Breast epithelium (tissue), 4 donors: ENCODE measurements around the gene TMEM204. TPM values are rescaled to one million over a fixed set of nuclear protein-coding genes. Genes with fewer than 3 reads are reported as not detected.
"Not testable (repeated sequence)": the region's sequence is repeated elsewhere in the genome, so short reads cannot be mapped to it uniquely, and the experiment has no call there.

Experiments used
- DNase-seq, 2 donors: peaks; one replicate each; pipeline ENCODE4 v3.0.0-alpha.2; 2019; ENCODE audit warnings: low spot score in 2 of 2
- H3K27ac ChIP-seq, 2 donors: fragments of 200-600 bp; sonication (generic) in 1 of 2; one replicate each; pipeline ENCODE4 v1.5.1; 2016 to 2019; ENCODE audit warnings: mild to moderate bottlenecking in 1 of 2
- H3K27me3 ChIP-seq, 2 donors: fragments of 200-600 bp; sonication (generic) in 1 of 2; one replicate each; pipeline versions ENCODE4 v1.5.1 to v1.6.0; 2017 to 2019; ENCODE audit warnings: control low read depth in 1 of 2, mild to moderate bottlenecking in 1 of 2
- H3K36me3 ChIP-seq: fragments of 200-600 bp; one replicate; pipeline ENCODE4 v1.5.1; 2019
- H3K4me1 ChIP-seq, 2 donors: fragments of 200-600 bp; sonication (generic); one replicate each; pipeline ENCODE4 v1.5.1; 2016 to 2019; ENCODE audit warnings: control low read depth in 1 of 2
- H3K4me3 ChIP-seq, 3 donors: fragments of 200-600 bp; sonication (generic); 1 replicate in 2 of 3; 2 replicates in 1 of 3; pipeline ENCODE4 v1.5.1; 2016 to 2019; ENCODE audit warnings: mild to moderate bottlenecking in 3 of 3, moderate library complexity in 2 of 3
- H3K9me3 ChIP-seq, 2 donors: fragments of 200-600 bp; sonication (generic) in 1 of 2; one replicate each; pipeline ENCODE4 v1.5.1; 2016 to 2019; ENCODE audit warnings: control low read depth in 1 of 2
- POLR2A ChIP-seq: fragments of 450-650 bp; IDR thresholded peaks from one replicate; pipeline ENCODE4 v1.6.1; 2016; ENCODE audit warnings: antibody characterized with exemption, mild to moderate bottlenecking, moderate library complexity
- POLR2AphosphoS5 ChIP-seq, 3 donors: sonication (generic); formaldehyde crosslinking; IDR thresholded peaks; one replicate each; pipeline ENCODE4 v1.6.1; 2017; ENCODE audit warnings: antibody characterized with exemption in 3 of 3
- intact Hi-C: fragments of 100-400 bp; cut with DNase I; formaldehyde crosslinking; loops from one replicate; pipeline ENCODE4 v1.15.1; 2023; ENCODE audit warnings: low total_unique reads
- total RNA-seq, 3 donors: library from RNA; depleted of rRNA; stranded (reverse); fragments of >200 nt; gene quantifications; one replicate each; pipeline ENCODE4 v1.1.0, GENCODE V29; 2016
- TF ChIP-seq, protein P1 (sequence below), 3 donors: fragments of 450-650 bp; IDR thresholded peaks; one replicate each; pipeline ENCODE4 v1.5.1; 2016 to 2017; ENCODE audit warnings: antibody characterized with exemption in 3 of 3, mild to moderate bottlenecking in 3 of 3, moderate library complexity in 3 of 3

The TMEM204 gene
- total RNA-seq, 3 donors from 2014 or later = 27.8 to 37.0 (median 34.1) TPM

DNA sequence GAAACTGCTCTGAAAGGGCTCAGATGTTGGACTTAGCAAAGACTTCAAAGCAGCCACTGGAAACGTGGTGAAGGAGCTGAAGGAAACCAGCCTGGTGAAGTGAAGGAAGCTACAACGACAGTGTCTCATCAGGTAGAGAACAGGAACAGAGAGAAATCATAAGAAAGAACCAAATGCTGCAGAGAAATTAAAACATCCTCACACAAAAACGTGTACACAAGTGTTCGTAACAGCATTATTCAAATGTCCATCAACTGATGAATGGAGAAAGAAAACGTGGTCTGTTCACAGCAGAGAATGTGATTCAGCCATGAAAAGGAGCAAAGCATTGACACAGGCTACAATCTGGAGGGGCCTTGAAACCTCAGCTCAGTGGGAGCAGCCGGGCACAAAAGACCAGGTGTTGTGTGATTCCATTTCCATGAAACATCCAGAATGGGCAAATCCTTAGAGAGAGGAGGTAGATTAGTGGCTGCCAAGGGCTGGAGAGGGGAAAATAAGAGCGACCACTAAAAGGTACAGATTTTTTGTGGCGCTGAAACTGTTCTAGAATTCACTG, 51.5 kb downstream of the TMEM204 start:
- Histone ChIP-seq H3K4me3 (no peak overlapping the region), H3K36me3 (no peaks in the 10 kb centered on the region), H3K27ac (no peak overlapping the region), H3K27me3 (no peaks in the 10 kb centered on the region), H3K4me1 (no peaks in the 10 kb centered on the region), H3K9me3 (no peaks in the 10 kb centered on the region)
- no peak for TF ChIP-seq POLR2A
- TF ChIP-seq, protein P1, sequence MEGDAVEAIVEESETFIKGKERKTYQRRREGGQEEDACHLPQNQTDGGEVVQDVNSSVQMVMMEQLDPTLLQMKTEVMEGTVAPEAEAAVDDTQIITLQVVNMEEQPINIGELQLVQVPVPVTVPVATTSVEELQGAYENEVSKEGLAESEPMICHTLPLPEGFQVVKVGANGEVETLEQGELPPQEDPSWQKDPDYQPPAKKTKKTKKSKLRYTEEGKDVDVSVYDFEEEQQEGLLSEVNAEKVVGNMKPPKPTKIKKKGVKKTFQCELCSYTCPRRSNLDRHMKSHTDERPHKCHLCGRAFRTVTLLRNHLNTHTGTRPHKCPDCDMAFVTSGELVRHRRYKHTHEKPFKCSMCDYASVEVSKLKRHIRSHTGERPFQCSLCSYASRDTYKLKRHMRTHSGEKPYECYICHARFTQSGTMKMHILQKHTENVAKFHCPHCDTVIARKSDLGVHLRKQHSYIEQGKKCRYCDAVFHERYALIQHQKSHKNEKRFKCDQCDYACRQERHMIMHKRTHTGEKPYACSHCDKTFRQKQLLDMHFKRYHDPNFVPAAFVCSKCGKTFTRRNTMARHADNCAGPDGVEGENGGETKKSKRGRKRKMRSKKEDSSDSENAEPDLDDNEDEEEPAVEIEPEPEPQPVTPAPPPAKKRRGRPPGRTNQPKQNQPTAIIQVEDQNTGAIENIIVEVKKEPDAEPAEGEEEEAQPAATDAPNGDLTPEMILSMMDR (IDR thresholded peaks at IDR 0.05) = no peak
- TF ChIP-seq POLR2AphosphoS5 (IDR thresholded peaks at IDR 0.05) = no peak
- intact Hi-C loops = no loop called here
- DNase-seq = no peak

GRCh38 chr16:1590366-1590765, 56.9 kb downstream of the TMEM204 start:
- TF ChIP-seq POLR2A (no peak), POLR2AphosphoS5 (IDR thresholded peaks at IDR 0.05) (no peak)
- TF ChIP-seq, protein P1 (IDR thresholded peaks at IDR 0.05) = no peak
- Histone ChIP-seq H3K4me1 (no peaks in the 10 kb centered on the region), H3K27me3 (no peaks in the 10 kb centered on the region), H3K27ac (no peak overlapping the region), H3K9me3 (no peaks in the 10 kb centered on the region), H3K36me3 (no peaks in the 10 kb centered on the region), H3K4me3 (no peak overlapping the region)
- intact Hi-C loops = no loop called here
- DNase-seq = no peak

- TF ChIP-seq POLR2A (no peak), POLR2AphosphoS5 (IDR thresholded peaks at IDR 0.05) (no peak)
- TF ChIP-seq, protein P1 (IDR thresholded peaks at IDR 0.05) = no peak
- Histone ChIP-seq H3K4me3 (no peak overlapping the region), H3K36me3 (no peaks in the 10 kb centered on the region), H3K27me3 (no peaks in the 10 kb centered on the region), H3K27ac (no peak overlapping the region), H3K9me3 (no peaks in the 10 kb centered on the region), H3K4me1 (no peaks in the 10 kb centered on the region)
- intact Hi-C loops = no loop called here
- DNase-seq = no peak
These were observed 57.7 kb downstream of the TMEM204 start for GRCh38 chr16:1590930-1591705.

GRCh38 chr16:1592446-1592845, 59.0 kb downstream of the TMEM204 start:
- Histone ChIP-seq H3K27me3 (no peaks in the 10 kb centered on the region), H3K4me1 (no peaks in the 10 kb centered on the region), H3K9me3 (no peaks in the 10 kb centered on the region), H3K4me3 (no peak overlapping the region), H3K36me3 (no peaks in the 10 kb centered on the region), H3K27ac (no peak overlapping the region)
- intact Hi-C loops = no loop called here
- no peak for DNase-seq
- TF ChIP-seq, protein P1 (IDR thresholded peaks at IDR 0.05) = no peak
- no peak for TF ChIP-seq POLR2A
- TF ChIP-seq POLR2AphosphoS5 (IDR thresholded peaks at IDR 0.05) = no peak

GRCh38 chr16:1595511-1595910, 62.0 kb downstream of the TMEM204 start:
- H3K27ac ChIP-seq, intact Hi-C loops, H3K36me3 ChIP-seq: not testable (repeated sequence)

More at GRCh38 chr16:1595511-1595910, 62.0 kb downstream of the TMEM204 start:
- H3K4me1 ChIP-seq, H3K27me3 ChIP-seq, DNase-seq, H3K9me3 ChIP-seq, H3K4me3 ChIP-seq: not testable (repeated sequence)
